M059J (cell line): ENCODE measurements around the gene ERFE. TPM values are rescaled to one million over a fixed set of nuclear protein-coding genes. Genes with fewer than 3 reads are reported as not detected.

Experiments
- DNase-seq: peaks from one replicate; pipeline ENCODE4 v3.0.0-alpha.2; 2012; ENCODE audit warnings: low read depth
- total RNA-seq: library from RNA; depleted of rRNA; stranded (reverse); fragments of >200 nt; shearing (Covaris generic); gene quantifications from 2 replicates; pipeline ENCODE4 v1.2.3, GENCODE V29; 2014

ERFE gene
- total RNA-seq, 1 experiment from 2014 or later: 1.6 TPM

- DNase-seq: no peak
These were observed 19.4 kb upstream of the ERFE start for GRCh38 chr2:238139196-238140039.

GRCh38 chr2:238140040-238140439, 18.7 kb upstream of the ERFE start:
- no peak for DNase-seq

GRCh38 chr2:238140721-238141540, 17.8 kb upstream of the ERFE start:
- no peak for DNase-seq

- peak; percentile 89 for DNase-seq
These were observed 17.0 kb upstream of the ERFE start for GRCh38 chr2:238141541-238142318.

- no peak for DNase-seq
These were observed 16.2 kb upstream of the ERFE start for GRCh38 chr2:238142382-238143205.

GRCh38 chr2:238143239-238143951, 15.4 kb upstream of the ERFE start:
- peak; percentile 87 for DNase-seq

GRCh38 chr2:238144262-238144661, 14.5 kb upstream of the ERFE start:
- DNase-seq: no peak

GRCh38 chr2:238145046-238145445, 13.7 kb upstream of the ERFE start:
- DNase-seq: no peak

- no peak for DNase-seq
These were observed 12.9 kb upstream of the ERFE start for GRCh38 chr2:238145851-238146250.

- no peak for DNase-seq
These were observed 11.8 kb upstream of the ERFE start for GRCh38 chr2:238146884-238147544.

- DNase-seq: no peak
These were observed 9.8 kb upstream of the ERFE start for GRCh38 chr2:238148981-238149380.

GRCh38 chr2:238149841-238150572, 8.8 kb upstream of the ERFE start:
- DNase-seq: no peak

- DNase-seq: no peak
These were observed 8.1 kb upstream of the ERFE start for GRCh38 chr2:238150686-238151085.

- DNase-seq: no peak
These were observed 7.6 kb upstream of the ERFE start for GRCh38 chr2:238151205-238151604.

- DNase-seq: no peak
These were observed 7.0 kb upstream of the ERFE start for GRCh38 chr2:238151628-238152235.

GRCh38 chr2:238152771-238153688, 5.7 kb upstream of the ERFE start:
- DNase-seq: no peak

GRCh38 chr2:238154570-238154969, 4.2 kb upstream of the ERFE start:
- no peak for DNase-seq
